A673 (cell line): ENCODE data around the gene COQ8A.

ENCODE experiments used
- CTCF ChIP-seq: fragments of 300-800, 200-600 bp; sonication (generic); conservative IDR thresholded peaks from 2 replicates; pipeline ENCODE4 v1.5.1; 2017; ENCODE audit warnings: low read depth, mild to moderate bottlenecking, antibody characterized with exemption, low read length, moderate library complexity, mixed read lengths
- EZH2 ChIP-seq: fragments of 200-600 bp; sonication (generic); IDR thresholded peaks from 2 replicates; pipeline ENCODE4 v1.6.1; 2017; ENCODE audit warnings: borderline replicate concordance, low read depth, mild to moderate bottlenecking, mixed read lengths, antibody characterized with exemption, low read length; ENCODE audit not compliant: poor library complexity, severe bottlenecking

GRCh38 chr1:226950871-226951270 lies 10.8 kb downstream of the COQ8A start:
- TF ChIP-seq CTCF (no peak), EZH2 (no peak)
